HS-5 (cell line): Measurements from ENCODE around the gene PITPNM1.
"Not testable (repeated sequence)": the region's sequence is repeated elsewhere in the genome, so short reads cannot be mapped to it uniquely, and the experiment has no call there.

ENCODE experiments used
- DNase-seq: peaks from one replicate; pipeline ENCODE4 v3.0.0-alpha.2; 2012; ENCODE audit warnings: low read depth

PITPNM1 gene

GRCh38 chr11:67523556-67524479 lies 18.7 kb upstream of the PITPNM1 start:
- DNase-seq: no peak

GRCh38 chr11:67522844-67523555 lies 17.8 kb upstream of the PITPNM1 start, which contains the start of gene CABP2:
CABP2 (minus strand) TSS chr11:67523446; CDS start chr11:67523326, 120 bp downstream.
- no peak for DNase-seq

DNA sequence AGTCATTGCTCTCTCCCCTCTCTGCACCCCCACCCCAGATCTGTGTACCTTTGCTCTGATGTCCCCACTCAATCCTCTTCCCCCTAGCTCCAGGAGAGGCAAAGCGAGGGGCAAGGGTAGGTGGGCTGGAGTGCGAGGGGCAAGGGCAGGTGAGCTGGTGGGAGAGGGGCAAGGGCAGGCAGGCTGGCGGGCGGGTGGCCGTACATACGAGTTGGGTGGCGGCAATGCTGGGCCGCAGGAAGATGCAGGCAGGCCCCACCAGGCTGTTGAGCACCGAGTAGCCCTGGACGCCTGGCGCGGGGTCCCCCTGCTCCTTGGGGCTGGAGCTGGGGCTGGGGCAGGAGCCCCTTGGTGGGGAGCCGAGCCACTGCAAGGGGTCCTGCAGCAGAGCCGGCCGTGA lies 17.2 kb upstream of the PITPNM1 start:
- DNase-seq: no peak

- DNase-seq: no peak
These were observed 16.8 kb upstream of the PITPNM1 start for GRCh38 chr11:67521924-67522323.

DNA sequence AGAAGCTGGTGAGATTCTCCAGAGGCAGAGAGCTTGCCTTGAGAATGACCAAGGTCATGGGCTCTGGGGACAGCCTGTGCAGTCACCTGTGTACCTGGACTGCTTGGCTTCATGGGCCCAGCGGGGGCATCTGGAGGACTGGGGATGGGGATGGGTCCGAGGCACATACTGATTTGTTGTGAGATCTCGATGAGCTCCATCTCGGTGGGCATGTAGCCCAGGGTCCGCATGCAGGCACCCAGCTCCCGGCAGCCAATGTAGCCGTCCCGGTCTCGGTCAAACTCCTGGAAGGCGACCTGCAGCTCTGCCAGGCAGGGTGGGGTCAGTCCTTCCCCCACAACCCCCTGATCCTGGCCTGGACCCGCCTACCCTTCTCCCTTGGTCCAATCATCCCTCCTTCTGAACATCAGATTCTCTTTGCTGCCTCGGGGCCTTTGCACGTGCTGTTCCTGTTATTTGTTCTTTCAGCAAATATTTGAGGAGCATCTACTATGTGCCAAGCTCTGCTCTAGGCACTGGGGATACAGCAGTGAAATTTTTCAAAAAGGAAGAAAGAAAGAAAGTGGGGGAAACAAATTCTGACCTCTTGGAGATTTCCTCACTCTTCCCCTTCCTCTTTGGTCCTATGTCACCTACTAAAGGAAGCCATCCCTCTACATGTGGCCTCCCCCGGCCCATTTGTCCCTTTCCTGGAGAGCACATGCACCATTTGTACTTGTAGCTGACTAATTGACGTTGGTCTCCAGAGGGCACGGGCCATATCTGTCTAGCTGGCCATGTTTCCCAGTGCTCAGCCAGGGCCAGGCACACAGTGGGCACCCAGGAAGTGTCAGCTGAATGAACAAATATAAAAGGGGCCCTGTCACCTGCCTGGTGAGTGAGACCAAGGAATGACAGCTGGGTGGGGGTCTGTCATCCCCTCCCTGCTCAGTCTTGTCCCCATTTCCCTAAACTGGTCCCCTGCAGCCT lies 16.0 kb upstream of the PITPNM1 start:
- DNase-seq: no peak

DNA sequence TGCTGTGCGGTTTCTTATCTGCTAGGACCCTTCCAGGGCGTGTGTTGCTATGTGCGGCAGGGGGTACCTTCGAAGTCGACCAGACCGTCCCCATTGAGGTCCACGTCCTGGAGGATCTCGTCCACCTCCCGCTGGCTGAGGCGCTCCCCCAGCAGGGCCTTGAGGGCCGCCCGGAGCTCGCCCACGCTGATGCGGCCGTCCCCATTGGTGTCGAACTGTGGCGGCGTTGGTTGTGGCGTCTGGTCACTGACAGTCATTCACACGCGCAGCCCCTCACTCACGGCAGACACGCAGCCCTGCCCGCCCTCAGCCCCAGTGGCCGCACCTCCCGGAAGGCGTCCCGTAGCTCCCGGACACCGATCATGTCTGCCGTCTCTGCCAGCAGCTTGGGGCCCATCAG lies 14.6 kb upstream of the PITPNM1 start:
- DNase-seq: no peak

GRCh38 chr11:67517784-67518552 lies 12.8 kb upstream of the PITPNM1 start:
- DNase-seq: no peak

DNA sequence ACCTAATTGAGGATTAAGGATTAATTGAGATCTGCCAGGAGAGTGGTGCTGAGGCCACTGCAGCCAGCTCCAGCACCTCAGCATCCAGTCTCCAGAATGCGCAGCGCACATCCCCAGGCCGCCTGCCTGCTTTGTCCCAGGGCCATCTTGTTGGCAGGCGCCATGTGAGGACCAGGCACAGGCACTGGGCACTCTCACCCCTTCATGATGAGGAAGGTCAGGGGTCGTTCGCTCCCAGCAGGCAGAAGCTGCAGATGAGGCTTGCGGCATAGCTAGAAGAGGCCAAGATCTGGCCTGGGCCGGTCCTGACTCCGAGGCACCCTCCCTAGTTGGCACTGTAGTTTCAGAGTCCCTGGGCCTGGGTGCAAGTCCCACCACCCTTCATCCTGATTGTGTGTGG lies 11.6 kb upstream of the PITPNM1 start:
- no peak for DNase-seq

- no peak for DNase-seq
These were observed 9.0 kb upstream of the PITPNM1 start for GRCh38 chr11:67514116-67514515.

GRCh38 chr11:67511558-67511957 lies 6.4 kb upstream of the PITPNM1 start:
- not testable (repeated sequence) for DNase-seq

GRCh38 chr11:67510023-67510345 lies 4.8 kb upstream of the PITPNM1 start:
- no peak for DNase-seq

GRCh38 chr11:67508486-67509121 lies 3.4 kb upstream of the PITPNM1 start:
- peak; percentile 90 for DNase-seq

DNA sequence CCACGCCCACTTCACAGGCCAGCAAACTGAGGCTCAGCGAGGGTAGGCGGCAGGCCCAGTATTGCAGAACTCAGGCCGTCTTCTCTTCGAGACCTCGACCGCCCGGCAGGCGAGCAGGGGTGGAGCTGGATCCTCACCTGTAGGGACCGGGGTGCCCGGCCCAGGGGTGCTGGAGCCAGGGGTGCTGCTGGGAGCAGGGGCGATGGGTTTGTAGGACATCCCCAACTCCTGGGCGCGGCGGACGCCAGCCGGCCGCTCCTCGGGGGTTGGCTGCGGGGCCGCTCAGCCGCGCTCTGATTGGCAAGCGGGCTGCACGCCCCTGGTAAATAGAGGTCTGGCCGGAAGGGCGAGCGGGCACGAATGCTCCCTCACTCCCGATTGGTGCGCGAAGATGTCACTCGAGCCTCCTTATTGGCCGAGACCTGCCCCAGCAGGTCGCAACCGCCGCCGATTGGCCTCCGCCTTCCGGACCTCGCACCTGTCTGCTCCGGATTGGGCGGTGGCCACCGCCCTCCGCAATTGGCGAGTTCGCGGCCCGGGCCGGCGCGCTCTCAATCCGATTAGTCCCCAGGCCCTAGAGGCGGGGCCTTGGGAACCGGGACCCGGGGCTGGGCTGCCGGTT lies 2.8 kb upstream of the PITPNM1 start, which contains the start of gene CDK2AP2:
CDK2AP2 (minus strand) TSS at position 299 of the 622 bp plus-strand sequence; CDS start at position 219, 80 bp downstream.
- DNase-seq: peak; percentile 97

DNA sequence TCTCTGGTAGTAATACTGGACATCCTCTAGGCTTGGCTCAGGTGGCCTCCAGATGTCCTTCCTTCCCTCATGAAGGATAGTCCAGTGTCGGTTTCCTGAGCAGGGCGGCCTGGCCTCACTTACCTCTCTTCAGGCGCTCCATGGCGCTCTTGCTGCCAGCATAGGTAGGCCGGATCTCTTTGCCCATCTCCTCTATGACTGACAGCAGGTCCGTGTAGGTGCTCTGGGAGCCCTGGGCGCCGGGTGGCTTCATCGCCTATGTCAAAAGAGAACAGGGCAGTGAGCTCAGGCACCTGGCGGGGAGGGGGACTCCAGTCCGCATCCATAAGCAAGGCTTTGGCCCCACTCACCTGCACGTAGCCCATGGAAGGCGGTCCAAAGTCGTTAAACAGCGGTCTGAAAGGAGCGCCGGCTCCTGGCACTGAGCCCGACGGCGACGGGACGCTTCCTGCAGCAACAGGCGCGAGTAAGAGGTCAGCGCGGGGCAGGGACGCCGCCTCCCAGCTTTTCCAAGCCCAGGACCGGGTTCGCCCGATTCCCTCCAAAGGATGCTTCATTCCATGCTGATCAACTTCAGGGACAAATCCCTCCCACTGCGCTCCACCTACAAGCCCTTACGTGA lies 2.2 kb upstream of the PITPNM1 start:
- DNase-seq: no peak

DNA sequence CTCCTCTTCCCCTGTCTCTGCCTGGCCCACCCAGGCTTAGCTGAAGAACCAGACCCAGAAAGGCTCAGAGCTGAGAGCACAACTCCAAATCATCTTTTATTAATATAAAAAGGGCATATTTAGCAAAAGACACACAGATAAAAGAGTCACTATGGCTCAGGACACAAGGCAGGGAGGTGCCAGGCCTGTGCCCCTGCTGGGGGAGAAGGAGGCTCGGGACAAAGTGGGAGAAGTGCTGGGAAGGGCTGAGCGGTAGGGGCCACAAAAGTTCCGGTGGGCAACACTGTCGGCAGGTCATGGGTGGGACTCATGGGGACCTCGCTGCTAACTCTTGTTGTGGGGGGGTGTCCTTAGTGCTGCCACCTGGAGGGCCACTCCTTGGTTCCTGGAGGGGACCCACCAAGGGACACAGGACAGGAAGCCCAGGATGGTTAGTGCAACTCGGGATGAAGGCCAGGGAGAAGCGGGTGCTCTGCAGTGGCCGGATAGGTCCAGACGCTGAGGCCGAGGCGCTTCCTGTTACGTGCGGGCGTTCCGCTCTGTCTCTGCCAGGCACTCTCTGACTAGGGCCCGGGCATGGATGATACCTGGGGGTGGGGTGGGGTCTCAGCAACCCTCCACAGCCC lies 1.4 kb upstream of the PITPNM1 start:
- no peak for DNase-seq

GRCh38 chr11:67505605-67506396 lies 638 bp upstream of the PITPNM1 start:
- peak; percentile 87 for DNase-seq

GRCh38 chr11:67504005-67504949 lies 886 bp downstream of the PITPNM1 start:
- DNase-seq: no peak
